T-helper 17 cell (primary cell): ENCODE results near the gene CHSY3. TPM values are rescaled to one million over a fixed set of nuclear protein-coding genes. Genes with fewer than 3 reads are reported as not detected.
A peak's percentile ranks its signal among the peaks of the same experiment; 100 is the strongest.

Experiments used
- ATAC-seq: fragments of 150-1000 bp; cut with Tn5 transposase; 2 replicates; pipeline ENCODE4 v1.10.0; 2021; ENCODE audit warnings: mild to moderate bottlenecking, moderate library complexity
- DNase-seq, 3 donors: peaks; one replicate each; pipeline versions ENCODE4 v3.0.0 to v3.0.0-alpha.2; 2020 to 2021
- H3K9me3 ChIP-seq: one replicate; pipeline ENCODE4 v1.7.0; 2013; ENCODE audit warnings: low read length, mild to moderate bottlenecking; ENCODE audit not compliant: control insufficient read depth, poor library complexity, severe bottlenecking
- H3K27ac Mint-ChIP-seq: one replicate; pipeline ENCODE4 v1.8.0; 2022; ENCODE audit warnings: mild to moderate bottlenecking, moderate library complexity, mixed read lengths
- H3K27me3 Mint-ChIP-seq: one replicate; pipeline ENCODE4 v1.8.0; 2022; ENCODE audit warnings: mixed read lengths
- H3K36me3 Mint-ChIP-seq: one replicate; pipeline ENCODE4 v1.8.0; 2022; ENCODE audit warnings: low read depth, mixed read lengths
- H3K4me1 Mint-ChIP-seq: one replicate; pipeline ENCODE4 v1.8.0; 2022; ENCODE audit warnings: mild to moderate bottlenecking, mixed read lengths
- H3K4me3 Mint-ChIP-seq: one replicate; pipeline ENCODE4 v1.8.0; 2022; ENCODE audit warnings: mild to moderate bottlenecking, moderate library complexity, mixed read lengths
- total RNA-seq, 4 donors: library from RNA in 2 of 4; stranded (reverse) in 2 of 4; gene quantifications; one replicate each; pipeline ENCODE4 v1.2.3 and lab custom pipeline; 2022 to 2026

CHSY3 gene
- total RNA-seq (not detected), total RNA-seq (lab: John Stamatoyannopoulos, UW) (0 to 0.08 reads per million in 2 donors)

DNA sequence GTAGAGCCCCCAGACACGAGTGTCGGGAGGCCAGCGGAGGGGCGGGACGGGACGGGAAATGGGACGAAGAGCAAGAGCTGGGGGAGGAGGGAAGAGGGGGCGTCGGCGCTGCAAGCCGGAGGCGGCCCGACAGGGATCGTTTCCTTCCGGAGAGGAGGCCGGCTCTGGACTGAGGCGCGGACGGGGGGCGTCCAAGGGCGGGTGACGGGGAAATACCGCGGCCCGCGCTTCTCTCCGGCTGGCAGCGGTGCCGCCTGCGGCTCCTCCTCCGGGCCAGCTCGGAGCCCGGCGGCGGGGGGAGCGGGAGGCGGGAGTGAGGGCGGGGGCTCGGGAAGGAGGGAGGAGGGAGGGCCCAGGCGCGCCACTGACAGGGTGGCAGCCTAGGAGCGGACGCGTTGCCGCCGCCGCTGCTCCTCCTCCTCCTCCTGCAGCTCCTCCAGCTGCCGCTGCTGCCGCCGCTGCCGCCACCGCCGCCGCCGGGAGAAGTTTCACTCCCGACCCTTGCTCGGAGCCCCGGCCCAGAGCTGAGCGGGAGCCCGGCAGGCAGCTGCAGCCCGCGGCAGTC lies at the start of gene CHSY3:
TSS of gene CHSY3 (plus strand) at position 364 of the 565 bp plus-strand sequence.
- Mint-ChIP-seq H3K4me1 (peaks cover 13% of the 10 kb centered on the region), H3K27ac (no peak within 1 kb of the TSS), H3K4me3 (peak within 1 kb of the TSS; percentile 88), H3K27me3 (peaks cover 52% of the 10 kb centered on the region), H3K36me3 (peaks cover 3% of the 10 kb centered on the region)
- no peak for DNase-seq
- ATAC-seq, result peak; percentile 65
- H3K9me3 ChIP-seq, result no peaks in the 10 kb centered on the region

DNA sequence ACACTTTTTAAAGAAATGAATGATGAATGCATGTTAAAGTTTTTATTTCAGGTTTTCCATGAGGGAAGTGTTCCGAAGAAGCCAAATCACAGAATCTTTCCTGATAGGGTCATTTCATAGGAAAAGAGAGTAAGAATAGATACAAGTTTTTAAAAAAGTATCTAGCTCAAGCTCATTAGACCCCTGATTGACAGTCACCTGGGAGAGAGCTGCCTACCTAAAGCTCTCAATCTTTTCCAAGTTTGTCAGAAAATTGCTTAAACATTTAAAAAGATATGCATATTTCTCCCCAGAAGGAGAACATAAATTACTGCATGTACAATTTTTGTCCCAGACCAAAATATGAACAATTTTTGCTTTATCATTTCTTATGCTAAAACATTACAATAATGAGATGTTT lies 47.9 kb upstream of the CHSY3 start:
- no peak overlapping the region for H3K4me3 Mint-ChIP-seq
- H3K27me3 Mint-ChIP-seq, result peaks cover 49% of the 10 kb centered on the region
- H3K36me3 Mint-ChIP-seq, result peaks cover 4% of the 10 kb centered on the region
- DNase-seq (no peak), ATAC-seq (no peak)
- peaks cover 8% of the 10 kb centered on the region for H3K4me1 Mint-ChIP-seq
- no peak overlapping the region for H3K27ac Mint-ChIP-seq
- H3K9me3 ChIP-seq, result no peaks in the 10 kb centered on the region

DNA sequence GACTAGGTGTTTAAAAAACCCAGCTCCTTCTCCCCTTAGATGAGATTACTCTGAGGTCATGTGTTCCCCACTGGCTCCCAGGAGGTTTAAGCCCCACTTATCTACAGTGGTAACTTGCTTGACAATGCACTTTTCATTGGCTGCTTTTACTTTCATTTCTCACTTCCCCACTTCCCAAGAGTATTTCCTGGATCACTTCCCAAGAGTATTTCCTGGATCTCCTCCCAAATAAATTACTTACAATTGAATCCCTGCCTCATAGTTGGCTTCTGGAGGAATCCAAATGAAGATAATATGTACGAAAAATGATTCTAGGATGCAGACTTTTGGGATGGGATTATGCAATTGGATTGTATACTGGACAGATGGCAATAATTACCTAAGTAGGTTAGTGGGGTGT lies 47.1 kb upstream of the CHSY3 start:
- H3K4me3 Mint-ChIP-seq, result no peak overlapping the region
- peaks cover 8% of the 10 kb centered on the region for H3K4me1 Mint-ChIP-seq
- no peak for DNase-seq
- no peaks in the 10 kb centered on the region for H3K9me3 ChIP-seq
- H3K27me3 Mint-ChIP-seq, result peaks cover 53% of the 10 kb centered on the region
- H3K36me3 Mint-ChIP-seq, result peaks cover 4% of the 10 kb centered on the region
- ATAC-seq, result no peak
- no peak overlapping the region for H3K27ac Mint-ChIP-seq

DNA sequence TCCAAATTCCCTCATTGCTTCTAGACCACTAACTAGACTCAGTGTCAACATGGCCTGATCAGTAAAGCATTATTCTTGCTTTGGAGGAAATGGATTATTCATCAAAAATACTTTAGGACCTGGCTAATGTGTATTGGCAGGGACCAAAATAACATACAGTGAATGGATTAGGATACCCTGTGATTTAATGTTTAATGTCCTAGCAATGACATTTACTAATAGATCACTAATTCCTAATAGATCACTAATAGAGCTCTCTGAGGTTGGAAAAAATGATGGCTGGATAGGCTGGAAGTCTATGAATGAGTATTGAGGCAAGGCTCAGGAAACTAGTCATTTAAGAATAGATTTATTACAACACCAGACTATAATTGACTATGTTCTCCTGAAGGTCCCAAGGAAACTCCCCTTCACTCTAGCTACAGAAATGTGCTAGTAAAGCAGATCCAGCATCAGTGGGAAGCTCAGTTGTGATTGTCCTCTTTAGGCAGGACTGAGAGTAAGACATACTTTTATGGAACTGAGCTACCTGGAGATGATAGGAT lies 46.1 kb upstream of the CHSY3 start:
- peaks cover 4% of the 10 kb centered on the region for H3K4me1 Mint-ChIP-seq
- no peaks in the 10 kb centered on the region for H3K9me3 ChIP-seq
- ATAC-seq, result no peak
- H3K36me3 Mint-ChIP-seq, result peaks cover 4% of the 10 kb centered on the region
- no peak overlapping the region for H3K4me3 Mint-ChIP-seq
- H3K27ac Mint-ChIP-seq, result no peak overlapping the region
- peaks cover 46% of the 10 kb centered on the region for H3K27me3 Mint-ChIP-seq
- no peak for DNase-seq

DNA sequence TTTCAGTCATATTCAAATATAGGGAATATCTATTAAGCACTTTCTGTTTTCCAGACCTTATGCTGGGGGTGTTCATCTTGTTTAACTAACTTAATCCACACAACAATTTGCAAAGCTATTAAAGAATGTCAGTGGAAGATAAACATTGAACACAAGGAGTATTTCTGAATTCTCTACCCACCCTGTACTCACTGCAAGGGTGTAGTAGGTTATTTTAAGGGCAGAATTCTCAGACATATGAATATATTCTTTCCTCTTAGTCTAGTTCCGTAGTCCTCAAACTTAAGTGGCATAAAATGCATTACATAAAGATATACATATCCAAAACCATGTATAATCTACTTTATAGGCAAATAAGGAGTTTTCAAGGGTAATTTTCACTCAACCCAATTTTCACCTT lies 19.9 kb upstream of the CHSY3 start:
- Mint-ChIP-seq H3K36me3 (no peaks in the 10 kb centered on the region), H3K4me3 (no peak overlapping the region), H3K27ac (no peak overlapping the region), H3K27me3 (peaks cover 12% of the 10 kb centered on the region), H3K4me1 (no peaks in the 10 kb centered on the region)
- DNase-seq (no peak), ATAC-seq (no peak)
- H3K9me3 ChIP-seq, result no peaks in the 10 kb centered on the region

DNA sequence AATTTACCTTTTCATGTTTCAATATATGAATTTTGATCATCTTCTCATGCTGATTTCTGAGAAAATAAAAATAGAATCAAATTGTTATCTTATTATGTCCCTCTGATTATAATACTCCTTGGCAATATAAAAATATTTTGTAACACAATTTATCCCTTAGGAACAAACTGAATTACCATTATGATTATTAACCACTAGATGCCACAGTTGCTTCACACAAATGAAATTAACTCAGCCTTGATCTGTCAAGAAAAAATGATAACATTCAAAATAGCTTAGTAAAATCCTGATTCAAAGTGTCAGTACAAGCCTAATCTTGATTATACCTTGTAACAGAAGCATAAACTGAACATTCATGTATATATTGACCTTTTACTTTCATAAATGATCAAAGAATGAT lies 4.8 kb upstream of the CHSY3 start:
- no peaks in the 10 kb centered on the region for H3K9me3 ChIP-seq
- no peak for DNase-seq
- Mint-ChIP-seq H3K36me3 (peaks cover 3% of the 10 kb centered on the region), H3K4me3 (no peak overlapping the region), H3K4me1 (peaks cover 3% of the 10 kb centered on the region), H3K27ac (no peak overlapping the region), H3K27me3 (peaks cover 31% of the 10 kb centered on the region)
- no peak for ATAC-seq

DNA sequence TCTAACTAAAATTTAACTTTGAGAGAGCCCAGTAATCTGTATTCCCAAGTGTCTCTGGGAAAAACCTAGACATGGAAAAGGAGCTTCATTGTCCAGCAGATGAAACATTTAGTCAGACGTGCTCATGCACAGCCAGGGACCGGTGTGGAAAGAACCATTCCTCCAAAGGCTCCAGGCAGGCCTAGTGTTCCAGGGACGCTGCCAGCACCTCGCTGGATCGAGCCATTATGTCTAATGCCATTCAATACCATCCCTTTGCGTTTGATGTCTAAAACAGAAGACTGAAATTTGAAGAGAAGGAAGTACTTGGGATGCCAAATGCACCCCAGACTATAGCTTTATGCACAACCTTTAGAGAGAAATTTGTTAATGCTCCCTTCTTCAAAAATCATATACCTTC lies 1.4 kb upstream of the CHSY3 start:
- Mint-ChIP-seq H3K27ac (no peak overlapping the region), H3K4me3 (no peak overlapping the region), H3K36me3 (peaks cover 3% of the 10 kb centered on the region), H3K4me1 (peaks cover 13% of the 10 kb centered on the region), H3K27me3 (peaks cover 45% of the 10 kb centered on the region)
- ATAC-seq, result no peak
- H3K9me3 ChIP-seq, result no peaks in the 10 kb centered on the region
- no peak for DNase-seq

DNA sequence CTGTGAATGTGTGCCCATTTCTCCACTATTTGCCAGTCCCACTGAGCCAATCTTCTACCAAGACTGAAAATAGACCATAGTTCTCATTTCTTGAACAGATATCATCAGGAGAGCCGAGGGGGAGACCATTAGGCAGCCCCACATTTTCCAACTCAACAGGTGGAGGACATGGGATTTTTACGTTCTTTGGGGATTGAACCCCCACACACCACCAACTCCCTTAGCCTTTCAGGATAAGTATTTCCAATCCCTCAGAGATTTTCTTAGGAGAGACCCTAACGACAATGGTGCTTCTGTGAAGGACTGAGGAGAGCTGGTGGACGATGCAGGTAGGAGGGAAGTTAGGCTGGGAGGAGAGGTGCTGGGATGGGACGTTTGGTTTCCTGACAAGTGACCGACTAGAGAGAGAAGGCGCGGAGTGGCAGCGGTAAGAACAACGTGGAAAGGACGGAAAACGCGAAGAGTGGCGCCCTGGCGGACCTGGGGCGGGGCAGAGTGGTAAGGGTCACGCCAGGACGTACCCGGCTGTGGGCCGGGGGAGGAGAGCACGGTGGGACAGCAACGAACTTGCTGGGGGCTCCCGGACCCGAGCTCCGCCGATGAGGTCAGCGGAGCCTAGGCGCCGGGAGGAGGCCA lies 681 bp upstream of the CHSY3 start:
- ATAC-seq, result peak; percentile 23
- no peaks in the 10 kb centered on the region for H3K9me3 ChIP-seq
- no peak overlapping the region for H3K27ac Mint-ChIP-seq
- H3K27me3 Mint-ChIP-seq, result peaks cover 52% of the 10 kb centered on the region
- H3K36me3 Mint-ChIP-seq, result peaks cover 3% of the 10 kb centered on the region
- H3K4me3 Mint-ChIP-seq, result peak overlapping the region; percentile 88
- DNase-seq, result no peak
- peaks cover 13% of the 10 kb centered on the region for H3K4me1 Mint-ChIP-seq

DNA sequence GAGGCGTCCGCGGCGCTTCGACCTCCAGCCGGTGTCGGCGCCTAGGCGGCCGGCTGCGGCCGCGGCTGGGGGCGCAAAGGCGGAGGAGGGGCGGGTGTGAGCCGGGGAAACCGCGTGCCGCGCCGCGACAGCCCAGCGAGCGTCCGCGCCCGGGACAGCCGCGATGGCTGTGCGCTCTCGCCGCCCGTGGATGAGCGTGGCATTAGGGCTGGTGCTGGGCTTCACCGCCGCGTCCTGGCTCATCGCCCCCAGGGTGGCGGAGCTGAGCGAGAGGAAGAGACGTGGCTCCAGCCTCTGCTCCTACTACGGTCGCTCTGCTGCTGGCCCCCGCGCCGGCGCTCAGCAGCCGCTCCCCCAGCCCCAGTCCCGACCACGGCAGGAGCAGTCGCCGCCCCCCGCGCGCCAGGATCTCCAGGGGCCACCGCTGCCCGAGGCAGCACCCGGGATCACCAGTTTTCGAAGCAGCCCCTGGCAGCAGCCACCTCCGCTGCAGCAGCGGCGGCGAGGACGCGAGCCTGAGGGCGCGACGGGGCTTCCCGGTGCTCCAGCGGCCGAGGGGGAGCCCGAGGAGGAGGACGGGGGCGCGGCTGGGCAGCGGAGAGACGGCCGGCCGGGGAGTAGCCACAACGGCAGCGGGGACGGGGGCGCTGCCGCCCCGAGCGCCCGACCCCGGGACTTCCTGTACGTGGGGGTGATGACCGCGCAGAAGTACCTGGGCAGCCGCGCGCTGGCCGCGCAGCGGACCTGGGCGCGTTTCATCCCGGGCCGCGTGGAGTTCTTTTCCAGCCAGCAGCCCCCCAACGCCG lies 605 bp downstream of the CHSY3 start:
- no peak overlapping the region for H3K27ac Mint-ChIP-seq
- peaks cover 13% of the 10 kb centered on the region for H3K4me1 Mint-ChIP-seq
- peaks cover 52% of the 10 kb centered on the region for H3K27me3 Mint-ChIP-seq
- peaks cover 3% of the 10 kb centered on the region for H3K36me3 Mint-ChIP-seq
- H3K9me3 ChIP-seq, result no peaks in the 10 kb centered on the region
- no peak for DNase-seq
- peak overlapping the region; percentile 87 for H3K4me3 Mint-ChIP-seq
- ATAC-seq, result peak; percentile 30

DNA sequence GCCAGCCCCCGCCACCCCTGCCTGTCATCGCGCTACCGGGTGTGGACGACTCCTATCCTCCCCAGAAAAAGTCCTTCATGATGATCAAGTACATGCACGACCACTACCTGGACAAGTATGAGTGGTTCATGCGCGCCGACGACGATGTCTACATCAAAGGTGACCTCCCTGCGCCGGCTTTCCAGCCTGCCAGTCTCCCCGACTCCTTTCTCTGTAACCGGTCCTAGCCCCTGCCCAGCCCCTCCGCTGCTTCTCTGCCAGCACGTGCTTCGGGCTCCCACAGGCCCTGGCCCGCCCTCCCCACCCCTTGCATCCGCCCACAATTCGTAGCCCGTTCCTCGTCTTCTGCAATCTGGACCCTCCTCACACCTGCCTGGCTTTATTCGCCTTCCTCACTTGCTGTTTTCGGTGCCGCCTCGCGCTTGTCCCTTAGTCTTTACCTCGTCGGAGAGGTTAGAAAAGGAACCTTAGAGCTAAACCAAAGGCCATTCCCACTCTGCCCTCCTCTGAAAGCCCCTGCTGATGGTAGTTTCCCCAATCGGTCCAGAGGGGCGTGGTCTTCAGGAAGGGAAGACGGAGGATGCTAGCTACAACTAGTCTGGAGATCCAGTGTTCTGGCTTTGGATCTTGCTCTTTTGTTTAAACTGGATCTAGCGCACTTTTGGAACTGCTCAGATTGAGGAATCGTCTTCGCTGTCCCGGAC lies 1.4 kb downstream of the CHSY3 start:
- Mint-ChIP-seq H3K27me3 (peaks cover 52% of the 10 kb centered on the region), H3K36me3 (peaks cover 3% of the 10 kb centered on the region), H3K27ac (no peak overlapping the region), H3K4me1 (peaks cover 13% of the 10 kb centered on the region), H3K4me3 (peak overlapping the region; percentile 87)
- DNase-seq (no peak), ATAC-seq (no peak)
- no peaks in the 10 kb centered on the region for H3K9me3 ChIP-seq

DNA sequence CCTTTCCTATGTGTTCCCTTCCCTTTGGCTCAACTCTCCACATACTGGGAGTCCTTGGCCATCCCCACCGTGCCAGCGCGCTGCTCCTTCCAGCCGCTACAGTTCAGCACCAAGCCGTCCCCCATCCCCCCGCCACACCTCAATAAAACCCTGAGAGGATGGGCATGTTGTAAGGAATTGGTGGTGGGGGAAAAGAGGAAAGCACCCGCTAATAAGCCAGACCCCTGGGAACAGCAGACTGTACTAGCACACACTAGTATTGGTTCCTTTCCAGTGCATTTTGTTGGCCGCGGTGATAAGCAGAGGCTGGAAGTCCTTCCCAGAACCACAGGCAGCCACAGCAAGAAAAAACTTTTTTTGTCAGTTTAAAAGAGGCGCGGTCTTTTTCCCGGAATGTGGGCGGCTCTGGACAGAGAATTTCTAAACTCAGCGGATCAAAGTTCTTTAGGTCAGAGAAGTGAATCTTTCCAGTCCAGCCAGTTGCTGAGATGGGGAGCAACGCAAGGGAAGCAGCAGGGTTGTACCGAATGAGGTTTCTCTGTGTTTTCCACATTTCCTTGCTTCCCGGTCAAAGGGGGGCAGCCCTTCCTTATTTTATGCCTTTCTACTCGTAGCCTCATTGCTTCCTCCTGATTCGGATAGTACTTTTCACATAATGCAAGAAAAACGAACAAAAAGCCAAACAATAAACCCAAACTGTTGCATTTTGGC lies 2.1 kb downstream of the CHSY3 start:
- H3K27ac Mint-ChIP-seq, result no peak overlapping the region
- peaks cover 3% of the 10 kb centered on the region for H3K36me3 Mint-ChIP-seq

DNA sequence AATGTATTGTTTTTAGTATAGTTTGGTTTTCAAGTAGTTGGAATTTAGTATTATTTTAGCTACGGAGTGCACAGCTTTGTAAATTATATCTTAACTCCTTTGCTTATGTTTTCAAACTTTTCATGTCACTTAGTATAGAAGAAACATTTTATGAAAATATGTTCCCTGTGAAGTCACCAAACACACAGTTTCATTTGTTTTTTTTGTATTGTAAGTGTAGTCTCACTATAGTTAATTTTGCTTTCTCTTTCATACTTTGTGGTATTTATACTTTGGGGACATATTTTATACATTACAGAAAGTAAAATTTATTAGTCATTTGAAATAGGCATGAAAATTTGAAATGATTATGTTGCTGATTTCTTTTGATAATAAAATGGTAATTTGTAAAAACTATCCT lies 5.0 kb downstream of the CHSY3 start:
- DNase-seq, result no peak
- peaks cover 10% of the 10 kb centered on the region for H3K4me1 Mint-ChIP-seq
- ATAC-seq, result no peak
- H3K27me3 Mint-ChIP-seq, result peaks cover 31% of the 10 kb centered on the region
- H3K36me3 Mint-ChIP-seq, result no peaks in the 10 kb centered on the region
- H3K27ac Mint-ChIP-seq, result no peak overlapping the region
- no peak overlapping the region for H3K4me3 Mint-ChIP-seq
- no peaks in the 10 kb centered on the region for H3K9me3 ChIP-seq

More for the DNA sequence above, 2.1 kb downstream of the CHSY3 start:
- H3K9me3 ChIP-seq, result no peaks in the 10 kb centered on the region
- DNase-seq (no peak), ATAC-seq (no peak)
- peaks cover 46% of the 10 kb centered on the region for H3K27me3 Mint-ChIP-seq
- peaks cover 13% of the 10 kb centered on the region for H3K4me1 Mint-ChIP-seq
- H3K4me3 Mint-ChIP-seq, result peak overlapping the region; percentile 87
